HG02610 (cell line): ENCODE measurements around the gene ZNF384.

Experiments used
- ATAC-seq: cut with Tn5 transposase; IDR thresholded peaks from one replicate; pipeline ENCODE4 v1.9.1; 2021; ENCODE audit warnings: mild to moderate bottlenecking, moderate library complexity; ENCODE audit not compliant: unreplicated experiment

The ZNF384 gene

DNA sequence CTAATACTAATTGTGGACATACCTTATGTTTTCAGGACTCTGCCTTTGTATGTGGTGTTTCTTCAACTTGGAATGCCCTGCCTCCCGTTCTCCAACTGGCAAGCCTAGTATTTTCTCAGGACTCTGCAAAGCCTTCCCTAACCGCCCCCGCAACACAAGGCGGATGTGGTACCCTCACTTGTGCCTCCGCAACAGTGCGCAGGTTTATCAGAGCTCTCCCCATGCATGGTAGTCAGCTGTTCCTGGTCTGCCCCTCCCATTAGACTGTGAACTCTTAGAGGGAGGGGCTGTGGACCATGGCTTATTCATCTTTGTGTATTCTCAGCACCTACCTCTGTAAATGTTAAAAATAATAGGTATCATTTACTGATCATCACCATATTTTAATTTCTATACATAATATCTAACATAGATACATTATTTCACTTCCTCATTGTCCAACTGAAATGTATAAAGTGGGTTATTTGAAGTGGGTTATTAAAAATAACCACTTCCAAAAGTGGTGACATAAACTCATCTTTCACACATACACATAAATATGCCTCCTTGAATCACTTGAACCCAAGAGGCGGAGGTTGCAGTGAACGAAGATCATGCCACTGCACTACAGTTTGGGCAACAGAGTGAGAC is 62.4 kb downstream of the ZNF384 start:
- ATAC-seq: no peak

GRCh38 chr12:6620885-6621274 is 68.3 kb downstream of the ZNF384 start:
- no peak for ATAC-seq

DNA sequence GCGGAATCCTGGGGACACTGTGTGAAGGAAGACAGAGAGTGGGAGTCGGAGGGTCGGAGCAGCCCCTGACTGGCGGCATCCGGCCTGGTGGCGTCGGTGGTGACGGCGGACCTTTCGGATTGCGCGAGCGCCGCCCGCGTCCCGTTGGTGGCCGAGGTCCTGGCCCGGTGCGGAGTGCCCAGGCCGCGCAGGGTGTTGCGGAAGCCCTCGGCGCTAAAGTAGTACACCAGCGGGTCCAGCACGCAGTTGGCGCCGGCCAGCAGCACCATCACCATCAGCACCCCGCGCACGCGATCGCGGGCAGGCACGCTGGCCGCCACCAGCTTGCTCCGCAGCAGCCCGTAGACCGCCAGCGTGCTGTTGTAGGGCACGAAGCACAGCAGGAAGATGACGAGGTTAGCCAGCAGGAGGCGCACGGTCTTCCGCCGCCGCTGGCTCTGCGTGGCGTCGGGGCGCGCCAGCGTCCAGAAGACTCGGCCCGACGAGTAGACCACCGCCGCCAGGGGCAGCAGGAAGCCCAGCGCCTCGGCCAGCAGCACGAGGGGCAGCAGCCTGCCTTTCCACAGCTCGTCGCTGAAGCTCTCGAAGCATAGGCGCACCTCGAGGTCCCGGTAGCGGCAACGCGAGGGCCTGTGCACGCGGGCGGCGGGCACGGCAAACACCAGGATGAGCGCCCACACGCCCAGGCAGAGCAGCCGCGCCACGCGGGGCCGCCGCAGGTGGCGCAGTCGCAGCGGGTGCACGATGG is 68.9 kb downstream of the ZNF384 start:
- no peak for ATAC-seq

GRCh38 chr12:6618483-6619225 is 70.5 kb downstream of the ZNF384 start:
- ATAC-seq: no peak
